T-helper 1 cell (primary cell): ENCODE data around the gene HEATR3.

Experiments used
- DNase-seq, 5 donors: peaks; one replicate each; pipeline ENCODE4 v3.0.0-alpha.2; 2012 to 2020
- total RNA-seq, 4 donors: gene quantifications; one replicate each; lab custom pipeline; 2026; lab: John Stamatoyannopoulos, UW

Gene HEATR3, protein sequence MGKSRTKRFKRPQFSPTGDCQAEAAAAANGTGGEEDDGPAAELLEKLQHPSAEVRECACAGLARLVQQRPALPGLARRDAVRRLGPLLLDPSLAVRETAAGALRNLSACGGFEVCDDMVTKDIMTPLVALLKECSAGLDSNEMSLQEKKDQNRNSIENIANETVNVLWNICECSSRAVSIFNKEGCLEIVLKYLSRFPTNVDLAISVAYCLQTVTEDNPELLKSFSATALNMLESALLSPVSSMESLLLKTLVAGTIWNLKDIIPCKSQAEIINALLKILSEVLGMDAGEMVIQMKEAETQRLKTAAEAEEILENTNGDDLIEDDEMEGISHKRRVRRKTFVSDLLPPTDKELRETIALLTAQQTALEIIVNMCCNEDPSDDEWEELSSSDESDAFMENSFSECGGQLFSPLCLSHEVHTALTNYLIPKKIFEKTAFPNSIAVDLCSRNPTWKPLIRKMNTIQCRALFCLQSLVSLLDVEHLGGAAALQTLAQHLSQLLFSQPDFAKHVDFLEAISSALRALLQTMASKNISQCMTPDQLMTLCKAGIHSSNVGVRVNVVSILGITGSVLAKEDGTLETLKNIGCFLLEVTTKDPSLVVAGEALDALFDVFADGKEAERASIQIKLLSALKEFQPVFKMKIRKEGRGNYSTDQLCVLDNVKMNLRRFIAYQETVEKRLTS
- total RNA-seq, result 22.8 to 39.6 (median 27.1) reads per million in 4 donors

DNA sequence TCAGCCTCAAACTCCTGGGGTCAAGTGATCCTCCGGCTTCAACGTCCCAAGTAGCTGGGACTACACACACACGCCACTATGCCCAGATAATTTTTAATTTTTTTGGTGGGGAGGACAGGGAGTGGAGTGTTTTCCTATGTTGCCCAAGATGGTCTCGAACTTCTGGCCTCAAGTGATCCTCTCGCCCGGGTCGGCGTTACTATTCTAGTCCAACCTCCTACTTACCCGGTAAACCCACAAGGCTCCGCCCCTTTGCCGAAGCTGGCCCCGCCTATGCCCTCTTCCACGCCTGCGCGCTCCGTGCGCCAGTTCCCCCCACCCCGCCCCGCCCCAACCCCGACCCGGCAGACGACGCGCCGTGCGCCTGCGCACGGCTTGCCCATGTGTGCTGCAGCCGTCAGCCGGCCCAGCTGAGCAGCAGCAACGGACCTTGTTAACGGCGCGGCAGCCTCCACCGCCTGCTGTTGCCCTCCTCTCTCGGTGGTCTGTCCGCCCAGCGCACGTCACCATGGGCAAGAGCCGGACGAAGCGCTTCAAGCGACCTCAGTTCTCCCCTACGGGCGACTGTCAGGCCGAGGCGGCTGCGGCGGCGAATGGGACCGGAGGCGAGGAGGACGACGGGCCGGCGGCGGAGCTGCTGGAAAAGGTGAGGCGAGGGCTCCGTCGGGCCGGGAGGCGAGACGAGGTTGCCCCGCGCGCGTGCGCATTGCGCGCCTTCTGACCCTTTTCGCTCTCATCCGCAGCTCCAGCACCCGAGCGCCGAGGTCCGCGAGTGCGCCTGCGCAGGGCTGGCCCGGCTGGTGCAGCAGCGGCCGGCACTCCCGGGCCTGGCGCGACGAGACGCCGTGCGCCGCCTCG lies at the start of gene HEATR3:
TSS of gene HEATR3 (plus strand) at position 347 of the 858 bp plus-strand sequence. CDS start at position 509, 162 bp downstream.
- DNase-seq, result peak; percentile 83 to 96 (median 88)

DNA sequence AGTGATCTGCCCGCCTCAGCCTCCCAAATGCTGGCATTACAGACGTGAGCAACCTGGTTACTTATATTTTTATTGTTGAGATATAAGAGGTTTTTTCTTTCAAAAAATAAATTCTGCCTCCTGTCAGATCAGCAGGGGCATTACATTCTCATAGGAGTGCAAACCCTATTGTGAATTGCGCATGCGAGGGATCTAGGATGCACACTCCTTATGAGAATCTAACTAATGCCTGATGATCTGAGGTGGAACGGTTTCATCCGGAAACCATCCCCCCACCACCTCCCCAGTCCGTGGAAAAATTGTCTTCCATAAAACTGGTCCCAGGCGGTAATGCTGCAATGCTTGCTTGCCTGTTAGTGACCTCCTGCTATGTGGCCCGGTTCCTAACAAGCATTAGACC lies 48.2 kb upstream of the HEATR3 start:
- DNase-seq, result no peak

DNA sequence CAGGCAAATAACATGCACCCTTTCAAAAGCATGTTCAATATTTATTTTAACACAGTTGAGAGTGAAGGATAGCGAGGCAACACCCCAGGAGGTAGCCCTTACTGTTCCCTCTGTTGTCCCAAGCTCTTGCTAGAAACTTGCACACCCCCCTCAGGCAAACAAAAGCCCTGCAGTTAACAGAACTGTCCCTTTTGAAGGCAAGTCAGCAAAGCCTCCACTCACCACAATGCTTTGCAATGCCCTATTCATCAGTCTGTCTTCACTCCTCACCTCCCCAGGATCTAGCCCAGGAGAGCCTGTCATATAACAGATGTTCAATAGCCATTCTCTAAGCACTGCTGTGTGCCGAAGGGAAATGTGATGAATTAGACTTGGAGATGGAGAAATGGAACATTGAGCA lies 44.2 kb upstream of the HEATR3 start:
- no peak for DNase-seq

GRCh38 chr16:50023641-50024040 lies 42.1 kb upstream of the HEATR3 start:
- DNase-seq, result no peak

DNA sequence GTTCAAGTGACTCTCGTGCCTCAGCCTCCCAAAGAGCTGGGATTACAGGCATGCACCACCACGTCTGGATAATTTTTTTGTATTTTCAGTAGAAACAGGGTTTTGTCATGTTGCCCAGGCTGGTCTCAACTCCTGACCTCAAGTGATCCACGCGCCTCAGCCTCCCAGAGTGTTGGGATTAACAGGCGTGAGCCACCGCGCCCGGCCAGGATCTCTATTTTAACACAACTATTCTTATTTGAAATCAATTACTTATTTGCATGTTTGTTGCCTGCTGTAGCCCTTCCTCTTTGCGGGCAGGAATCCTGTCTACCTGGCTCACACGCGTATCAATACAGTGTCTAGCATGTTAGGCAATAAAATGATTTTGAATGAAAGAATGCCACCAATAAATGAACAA lies 41.6 kb upstream of the HEATR3 start:
- no peak for DNase-seq

GRCh38 chr16:50024684-50025536 lies 40.9 kb upstream of the HEATR3 start, which contains the start of gene CNEP1R1:
Gene CNEP1R1 (plus strand): TSS chr16:50025225. CDS start chr16:50025316, 91 bp downstream.
- DNase-seq, result peak; percentile 86 to 96 (median 87)

DNA sequence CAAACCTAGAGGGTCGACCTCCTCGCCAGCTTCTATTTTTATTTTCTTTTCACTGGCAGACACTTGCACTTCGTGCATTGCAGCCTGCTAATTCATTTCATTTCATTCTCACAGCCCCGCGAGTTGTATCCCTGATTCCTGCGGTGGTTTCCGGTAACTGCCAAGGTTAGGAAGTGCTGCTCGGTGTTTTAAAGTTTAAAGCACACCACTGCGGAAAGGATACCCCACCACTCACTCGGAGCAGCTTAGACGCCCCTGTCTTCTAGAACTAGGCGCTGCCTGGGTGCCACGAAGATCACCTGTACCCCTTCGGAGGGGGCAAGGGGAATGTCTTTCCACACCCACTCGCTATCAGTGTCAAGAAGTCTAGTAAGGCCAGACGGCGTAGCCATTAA lies 40.2 kb upstream of the HEATR3 start:
- peak in 2 of 5 donors; percentile 17 to 18 for DNase-seq

- no peak for DNase-seq
Measured at GRCh38 chr16:50027829-50028228, 37.9 kb upstream of the HEATR3 start.

DNA sequence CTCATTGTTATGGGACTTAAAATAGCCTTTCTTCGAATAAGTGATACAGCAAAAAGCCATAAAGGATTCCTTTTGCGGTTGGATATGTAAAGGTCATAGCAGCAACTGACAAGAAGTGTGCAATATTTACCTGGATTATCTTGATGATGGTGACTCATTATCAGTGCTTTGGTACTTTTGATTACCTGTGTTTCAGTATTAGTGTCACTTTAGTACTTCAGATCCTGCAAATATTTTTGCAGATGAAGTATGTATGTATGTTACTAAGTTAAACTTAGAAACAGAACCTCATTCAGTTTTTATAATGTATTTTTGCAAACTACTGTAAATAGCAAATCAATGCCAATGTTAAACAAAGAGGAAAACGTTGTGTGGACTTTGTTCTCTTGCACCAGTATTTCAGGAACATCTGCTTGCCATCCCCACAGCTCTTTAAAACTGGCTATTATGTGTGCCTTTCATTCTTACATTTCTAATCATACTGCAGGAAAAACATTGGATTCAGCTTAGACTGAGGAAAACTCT lies 30.2 kb upstream of the HEATR3 start:
- DNase-seq, result no peak

DNA sequence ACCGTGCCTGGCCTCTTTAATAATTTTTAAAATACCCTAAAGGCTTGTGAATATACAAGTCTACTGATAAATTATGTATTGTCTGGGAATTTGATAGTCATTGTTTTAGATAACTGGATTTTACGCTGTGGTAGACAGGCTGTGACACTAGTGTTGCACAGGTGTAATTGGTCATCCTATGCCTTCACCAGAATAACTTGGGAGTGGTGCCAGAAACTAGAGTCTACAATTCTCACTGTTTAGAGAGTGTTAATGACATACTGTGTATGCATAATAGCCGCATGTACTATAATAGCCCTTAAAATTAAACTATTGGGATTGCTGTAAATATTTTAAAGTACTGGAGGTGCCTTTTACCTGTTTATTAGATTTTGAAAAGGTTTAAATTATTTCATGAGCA lies 29.3 kb upstream of the HEATR3 start:
- no peak for DNase-seq

GRCh38 chr16:50037662-50038220 lies 28.0 kb upstream of the HEATR3 start:
- DNase-seq, result no peak

- no peak for DNase-seq
Measured at GRCh38 chr16:50038286-50038685, 27.5 kb upstream of the HEATR3 start.

DNA sequence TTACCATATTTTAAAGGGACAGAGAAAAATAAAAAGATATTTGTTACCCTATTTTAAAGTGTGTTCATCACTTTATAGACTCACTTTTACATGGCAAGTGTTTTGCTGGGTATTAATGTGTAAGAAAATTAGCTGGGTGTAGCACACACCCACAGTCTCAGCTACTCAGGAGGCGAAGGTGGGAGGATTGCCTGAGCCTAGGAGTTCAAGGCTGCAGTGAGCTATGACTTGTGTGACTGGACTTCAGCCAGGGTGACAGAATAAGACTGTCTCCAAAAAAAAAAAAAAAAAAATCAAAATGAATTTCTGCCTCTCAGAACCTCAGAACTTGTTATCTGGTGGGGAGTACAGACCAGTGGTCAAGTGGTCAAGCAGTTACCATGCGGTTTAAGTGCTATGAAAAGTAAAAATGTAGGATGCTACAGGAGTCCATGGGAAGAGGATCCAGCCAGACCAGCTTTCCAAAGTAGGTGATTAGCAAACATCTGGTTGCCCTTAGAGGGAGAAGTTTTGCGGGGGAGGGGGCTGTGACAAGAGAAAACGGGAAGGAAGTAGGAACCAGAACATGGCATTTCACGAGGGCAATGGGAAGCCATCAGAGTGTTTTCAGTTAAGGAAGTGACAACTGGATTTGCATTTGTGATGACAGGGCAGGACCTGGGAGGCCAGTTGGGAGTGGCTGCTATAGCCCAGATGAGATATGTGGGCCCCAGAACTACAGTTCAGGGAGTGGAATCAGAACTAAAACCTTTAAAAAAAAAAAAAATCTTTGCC lies 26.8 kb upstream of the HEATR3 start:
- no peak for DNase-seq

DNA sequence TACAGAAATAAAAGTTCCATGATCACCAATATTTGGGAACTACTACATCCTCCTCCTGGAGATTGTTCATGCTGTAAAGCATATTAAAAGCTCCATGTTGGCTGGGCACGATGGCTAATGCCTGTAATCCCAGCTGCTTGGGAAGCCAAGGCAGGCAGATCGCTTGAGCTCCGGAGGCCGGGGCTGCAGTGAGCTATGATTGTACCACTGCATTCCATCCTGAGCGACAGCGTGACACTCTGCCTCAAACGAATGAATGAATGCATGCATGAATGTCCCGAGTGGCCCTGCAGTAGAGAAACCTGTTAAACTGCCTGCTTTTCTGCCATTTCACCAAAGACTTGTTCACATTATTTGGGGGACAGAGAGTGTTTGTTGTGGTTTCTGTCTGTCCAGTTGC lies 25.8 kb upstream of the HEATR3 start:
- no peak for DNase-seq

DNA sequence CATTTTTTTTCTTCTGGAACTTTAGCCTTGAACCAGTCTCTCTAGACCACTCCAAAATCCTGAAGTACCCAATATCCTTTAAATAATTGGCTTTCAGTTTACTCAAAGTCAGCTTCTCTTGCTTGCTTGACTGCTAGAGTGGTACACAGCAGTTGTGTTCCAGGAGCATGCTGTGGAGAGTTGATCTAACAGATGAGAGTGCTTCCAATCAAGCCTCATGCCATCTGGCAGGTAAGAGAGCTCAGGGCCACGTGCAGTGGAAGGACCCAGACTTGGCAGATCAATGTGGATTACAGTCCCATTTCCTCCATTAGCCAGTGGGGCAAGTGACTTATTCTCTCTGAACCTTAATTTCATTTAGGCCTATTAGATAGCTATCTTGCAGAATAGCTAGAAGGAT lies 25.1 kb upstream of the HEATR3 start:
- DNase-seq, result no peak

- no peak for DNase-seq
Measured at GRCh38 chr16:50043358-50043757, 22.4 kb upstream of the HEATR3 start.

GRCh38 chr16:50045412-50045811 lies 20.4 kb upstream of the HEATR3 start:
- no peak for DNase-seq

DNA sequence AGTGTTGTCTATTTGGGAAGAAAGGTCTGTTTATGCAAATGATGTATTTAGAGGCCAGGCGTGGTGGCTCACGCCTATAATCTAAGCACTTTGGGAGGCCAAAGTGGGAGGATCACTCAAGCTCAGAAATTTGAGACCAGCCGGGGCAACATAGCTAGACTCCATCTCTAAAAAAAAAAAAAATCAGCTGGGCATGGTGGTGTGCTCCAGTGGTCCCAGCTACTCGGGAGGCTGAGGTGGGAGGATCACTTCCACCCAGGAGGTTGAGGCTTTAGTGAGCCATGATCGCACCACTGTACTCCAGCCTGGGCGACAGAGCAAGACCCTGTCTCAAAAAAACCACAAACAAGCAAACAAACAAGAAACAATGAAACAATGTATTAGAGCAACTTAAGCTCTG lies 18.9 kb upstream of the HEATR3 start:
- no peak for DNase-seq

DNA sequence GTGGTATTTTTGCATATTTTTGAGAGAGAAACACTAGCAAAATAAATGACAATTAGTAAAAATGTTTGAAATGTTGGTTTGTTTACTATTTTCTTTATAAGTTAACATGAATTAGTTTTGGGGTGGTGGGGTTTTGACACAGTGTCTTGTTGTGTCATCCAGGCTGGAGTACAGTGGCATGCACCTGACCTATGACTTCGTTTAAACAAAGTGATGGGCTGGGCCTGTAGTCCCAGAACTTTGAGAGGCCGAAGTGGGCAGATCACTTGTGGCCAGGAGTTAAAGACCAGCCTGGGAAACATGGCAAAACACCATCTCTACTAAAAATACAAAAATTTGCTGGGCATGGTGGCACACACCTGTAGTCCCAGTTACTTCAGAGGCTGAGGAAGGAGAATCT lies 17.9 kb upstream of the HEATR3 start:
- DNase-seq, result no peak

DNA sequence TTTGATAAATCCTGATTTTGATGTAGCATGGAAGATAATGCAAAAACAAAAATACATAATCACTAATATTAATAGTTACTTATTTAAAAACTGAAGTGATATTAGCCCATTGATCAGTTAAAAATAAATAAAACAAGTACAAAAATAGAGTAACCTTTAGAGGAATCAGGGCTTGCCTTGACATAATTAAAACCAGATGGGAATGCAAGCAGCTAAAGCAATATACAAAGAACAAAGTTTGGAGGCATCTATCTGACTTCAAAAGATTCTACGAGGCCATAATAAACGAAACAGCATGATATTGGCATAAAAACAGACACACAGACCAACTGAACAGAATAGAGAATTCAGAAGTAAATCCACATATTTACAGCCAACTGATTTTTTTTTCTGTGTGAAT lies 15.0 kb upstream of the HEATR3 start:
- DNase-seq, result no peak

GRCh38 chr16:50056226-50056625 lies 9.5 kb upstream of the HEATR3 start:
- no peak for DNase-seq
